OCI-LY1 (cell line): ENCODE data around the gene RPL38.

Experiments
- H2AFZ ChIP-seq: fragments of 200-600 bp; sonication (generic), shearing (Covaris generic); 2 replicates; pipeline ENCODE4 v1.6.0; 2014; ENCODE audit warnings: antibody characterized with exemption, mild to moderate bottlenecking, low read length
- H3F3A ChIP-seq: fragments of 200-600 bp; sonication (generic), shearing (Covaris generic); 2 replicates; pipeline ENCODE4 v1.6.0; 2014; ENCODE audit warnings: mild to moderate bottlenecking, antibody characterized with exemption, low read length, moderate library complexity; ENCODE audit not compliant: insufficient read depth
- H3K27ac ChIP-seq: fragments of 200-600 bp; sonication (generic); 2 replicates; pipeline ENCODE4 v1.5.1; 2014; ENCODE audit warnings: low read length, mixed run types, mild to moderate bottlenecking, low read depth; ENCODE audit not compliant: poor library complexity, severe bottlenecking
- H3K27me3 ChIP-seq: fragments of 200-600 bp; sonication (generic); 2 replicates; pipeline ENCODE4 v1.6.0; 2014; ENCODE audit warnings: antibody characterized with exemption, mild to moderate bottlenecking, low read length, moderate library complexity; ENCODE audit not compliant: insufficient read depth
- H3K36me3 ChIP-seq: fragments of 200-600 bp; sonication (generic); 2 replicates; pipeline ENCODE4 v1.6.1; 2014; ENCODE audit warnings: mild to moderate bottlenecking, antibody characterized with exemption, low read length, moderate library complexity, mixed read lengths; ENCODE audit not compliant: insufficient read depth
- H3K4me1 ChIP-seq: fragments of 200-600 bp; sonication (generic); 2 replicates; pipeline ENCODE4 v1.5.1; 2014; ENCODE audit warnings: mild to moderate bottlenecking, low read length, moderate library complexity; ENCODE audit not compliant: insufficient read depth, severe bottlenecking
- H3K4me2 ChIP-seq: fragments of 200-600 bp; sonication (generic), shearing (Covaris generic); 2 replicates; pipeline ENCODE4 v1.6.1; 2014; ENCODE audit warnings: low read length
- H3K4me3 ChIP-seq: fragments of 200-600 bp; sonication (generic); 2 replicates; pipeline ENCODE4 v1.5.1; 2014; ENCODE audit warnings: low read length, low read depth, mild to moderate bottlenecking, mixed read lengths; ENCODE audit not compliant: poor library complexity, severe bottlenecking
- H3K79me2 ChIP-seq: fragments of 200-600 bp; shearing (Covaris generic); 2 replicates; pipeline ENCODE4 v1.6.1; 2016; ENCODE audit warnings: mixed run types, low read length, mixed read lengths; ENCODE audit not compliant: insufficient read depth
- H3K9ac ChIP-seq: fragments of 200-600 bp; sonication (generic), shearing (Covaris generic); 2 replicates; pipeline ENCODE4 v1.6.1; 2014; ENCODE audit warnings: mild to moderate bottlenecking, low read length, mixed read lengths
- H3K9me2 ChIP-seq: fragments of 200-600 bp; sonication (generic), shearing (Covaris generic); 2 replicates; pipeline ENCODE4 v1.6.1; 2014; ENCODE audit warnings: low read depth, mild to moderate bottlenecking, low read length, mixed read lengths
- H3K9me3 ChIP-seq: fragments of 200-600 bp; shearing (Covaris generic); 2 replicates; pipeline ENCODE4 v1.6.1; 2014; ENCODE audit warnings: low read length, mixed read lengths
- H4K20me1 ChIP-seq: fragments of 200-600 bp; sonication (generic), shearing (Covaris generic); 2 replicates; pipeline ENCODE4 v1.6.0; 2016; ENCODE audit warnings: mild to moderate bottlenecking, low read length; ENCODE audit not compliant: insufficient read depth
- EZH2 ChIP-seq: fragments of 200-600 bp; sonication (generic), shearing (Covaris generic); IDR thresholded peaks from 2 replicates; pipeline ENCODE4 v1.8.0; 2017; ENCODE audit warnings: borderline replicate concordance, mixed run types, mild to moderate bottlenecking, antibody characterized with exemption, low read length, moderate library complexity, mixed read lengths
- TF ChIP-seq, protein P1 (sequence below): fragments of 200-600 bp; sonication (generic), shearing (Covaris generic); IDR thresholded peaks from 2 replicates; pipeline ENCODE4 v1.5.1; 2017; ENCODE audit warnings: mild to moderate bottlenecking, antibody characterized with exemption, low read length, moderate library complexity, mixed read lengths

The RPL38 gene

DNA sequence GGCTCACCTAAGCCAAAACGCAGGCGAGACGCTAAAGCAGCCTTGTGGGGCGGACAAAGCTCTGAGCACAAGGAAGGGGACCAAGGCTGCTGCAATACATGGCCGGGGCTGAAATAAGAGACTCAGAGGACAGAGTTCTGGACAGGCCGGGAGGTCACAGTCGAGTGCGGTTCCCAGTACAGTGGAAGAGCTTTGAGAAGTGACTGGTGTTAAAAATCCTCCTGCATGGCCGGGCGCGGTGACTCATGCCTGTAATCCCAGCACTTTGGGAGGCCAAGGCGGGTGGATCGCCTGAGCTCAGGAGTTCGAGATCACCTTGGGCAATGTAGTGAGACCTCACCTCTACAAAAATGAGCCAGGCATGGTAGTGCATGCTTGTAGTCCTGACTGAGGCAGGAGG lies 20.4 kb downstream of the RPL38 start:
- Histone ChIP-seq H3K4me2 (no peak overlapping the region), H3F3A (no peaks in the 10 kb centered on the region), H3K27me3 (no peaks in the 10 kb centered on the region), H2AFZ (no peak overlapping the region), H3K27ac (no peak overlapping the region), H3K9ac (no peak overlapping the region), H3K36me3 (no peaks in the 10 kb centered on the region), H3K4me3 (no peak overlapping the region), H3K4me1 (no peaks in the 10 kb centered on the region), H4K20me1 (no peaks in the 10 kb centered on the region), H3K9me2 (no peaks in the 10 kb centered on the region), H3K79me2 (no peaks in the 10 kb centered on the region), H3K9me3 (no peaks in the 10 kb centered on the region)
- no peak for TF ChIP-seq EZH2
- TF ChIP-seq, protein P1, sequence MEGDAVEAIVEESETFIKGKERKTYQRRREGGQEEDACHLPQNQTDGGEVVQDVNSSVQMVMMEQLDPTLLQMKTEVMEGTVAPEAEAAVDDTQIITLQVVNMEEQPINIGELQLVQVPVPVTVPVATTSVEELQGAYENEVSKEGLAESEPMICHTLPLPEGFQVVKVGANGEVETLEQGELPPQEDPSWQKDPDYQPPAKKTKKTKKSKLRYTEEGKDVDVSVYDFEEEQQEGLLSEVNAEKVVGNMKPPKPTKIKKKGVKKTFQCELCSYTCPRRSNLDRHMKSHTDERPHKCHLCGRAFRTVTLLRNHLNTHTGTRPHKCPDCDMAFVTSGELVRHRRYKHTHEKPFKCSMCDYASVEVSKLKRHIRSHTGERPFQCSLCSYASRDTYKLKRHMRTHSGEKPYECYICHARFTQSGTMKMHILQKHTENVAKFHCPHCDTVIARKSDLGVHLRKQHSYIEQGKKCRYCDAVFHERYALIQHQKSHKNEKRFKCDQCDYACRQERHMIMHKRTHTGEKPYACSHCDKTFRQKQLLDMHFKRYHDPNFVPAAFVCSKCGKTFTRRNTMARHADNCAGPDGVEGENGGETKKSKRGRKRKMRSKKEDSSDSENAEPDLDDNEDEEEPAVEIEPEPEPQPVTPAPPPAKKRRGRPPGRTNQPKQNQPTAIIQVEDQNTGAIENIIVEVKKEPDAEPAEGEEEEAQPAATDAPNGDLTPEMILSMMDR: no peak

DNA sequence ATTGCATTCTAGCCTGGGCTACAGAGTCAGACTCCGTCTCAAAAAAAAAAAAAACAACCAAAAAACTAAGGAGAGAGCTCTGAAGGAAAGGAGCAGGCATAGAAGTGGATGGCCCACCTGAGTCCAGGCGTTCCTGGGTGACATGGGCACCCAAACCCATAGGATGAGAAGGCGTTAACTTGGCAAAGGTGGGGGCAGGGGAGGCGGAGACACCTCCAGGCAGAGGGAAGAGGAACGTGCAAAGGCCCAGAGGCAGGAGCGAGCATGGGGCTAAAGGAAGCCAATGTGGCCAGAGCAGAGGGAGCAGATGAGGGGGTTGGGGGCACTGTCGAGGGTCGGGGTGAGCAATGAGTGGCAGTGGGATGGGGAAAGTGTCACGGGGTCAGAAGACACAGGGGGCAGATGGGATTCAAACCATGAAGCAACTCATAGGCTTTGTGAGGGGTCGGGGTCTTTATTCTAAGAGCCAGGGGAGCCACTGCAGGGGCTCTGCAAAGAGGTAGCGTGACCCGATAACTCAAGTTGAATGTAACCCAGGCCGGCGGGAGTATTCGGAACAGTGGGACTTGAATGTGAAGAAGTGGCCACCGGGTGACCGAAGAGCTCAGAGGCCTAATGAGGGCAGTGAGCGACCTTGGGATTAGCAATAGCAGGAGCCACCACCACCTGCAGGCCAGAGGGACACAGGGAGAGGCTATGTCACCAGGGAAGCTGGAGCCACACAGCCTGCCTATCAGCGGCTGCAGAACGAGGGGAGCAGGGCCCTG lies 21.7 kb downstream of the RPL38 start:
- no peaks in the 10 kb centered on the region for H3F3A ChIP-seq
- no peaks in the 10 kb centered on the region for H3K9me2 ChIP-seq
- no peak overlapping the region for H3K27ac ChIP-seq
- no peaks in the 10 kb centered on the region for H3K9me3 ChIP-seq
- no peaks in the 10 kb centered on the region for H3K27me3 ChIP-seq
- no peaks in the 10 kb centered on the region for H3K36me3 ChIP-seq
- no peak overlapping the region for H3K4me3 ChIP-seq
- no peaks in the 10 kb centered on the region for H4K20me1 ChIP-seq
- H3K9ac ChIP-seq: no peak overlapping the region
- H2AFZ ChIP-seq: no peak overlapping the region
- no peak overlapping the region for H3K4me2 ChIP-seq
- TF ChIP-seq EZH2: no peak
- TF ChIP-seq, protein P1: no peak
- H3K4me1 ChIP-seq: no peaks in the 10 kb centered on the region
- no peaks in the 10 kb centered on the region for H3K79me2 ChIP-seq

DNA sequence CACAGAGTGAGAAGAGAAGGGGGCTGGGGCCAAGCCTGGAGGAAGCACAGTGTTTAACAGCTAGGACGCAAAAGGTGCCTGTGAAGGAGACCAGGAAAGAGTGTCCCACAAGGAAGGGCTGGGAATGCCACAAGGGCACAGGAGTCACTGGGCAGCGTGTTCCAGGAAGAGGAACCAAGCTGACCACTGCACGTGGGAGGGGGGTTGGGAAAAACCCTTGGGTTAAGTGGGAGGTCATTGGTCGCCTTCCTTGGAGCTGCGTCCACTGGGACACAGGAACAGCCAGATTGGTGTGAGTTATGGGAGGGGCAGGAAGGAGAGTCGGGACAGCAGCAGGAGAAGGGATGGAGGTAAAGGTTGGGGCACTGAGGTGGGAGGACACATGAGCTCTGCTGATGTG lies 22.8 kb downstream of the RPL38 start:
- H4K20me1 ChIP-seq: no peaks in the 10 kb centered on the region
- H2AFZ ChIP-seq: no peak overlapping the region
- H3K27ac ChIP-seq: no peak overlapping the region
- H3K9me3 ChIP-seq: no peaks in the 10 kb centered on the region
- no peak overlapping the region for H3K4me3 ChIP-seq
- H3K4me1 ChIP-seq: no peaks in the 10 kb centered on the region
- TF ChIP-seq, protein P1: no peak
- H3K36me3 ChIP-seq: no peaks in the 10 kb centered on the region
- no peak overlapping the region for H3K4me2 ChIP-seq
- no peaks in the 10 kb centered on the region for H3F3A ChIP-seq
- H3K79me2 ChIP-seq: no peaks in the 10 kb centered on the region
- H3K9ac ChIP-seq: no peak overlapping the region
- H3K9me2 ChIP-seq: no peaks in the 10 kb centered on the region
- no peaks in the 10 kb centered on the region for H3K27me3 ChIP-seq
